GM12801 (cell line): ENCODE data around the gene TOR1AIP1.

Experiments used
- TF ChIP-seq, protein P1 (sequence below): IDR thresholded peaks from one replicate; pipeline ENCODE4 v1.5.1; 2011; ENCODE audit warnings: control low read depth; ENCODE audit not compliant: insufficient read length; ENCODE audit errors: extremely low read depth

TOR1AIP1 gene

DNA sequence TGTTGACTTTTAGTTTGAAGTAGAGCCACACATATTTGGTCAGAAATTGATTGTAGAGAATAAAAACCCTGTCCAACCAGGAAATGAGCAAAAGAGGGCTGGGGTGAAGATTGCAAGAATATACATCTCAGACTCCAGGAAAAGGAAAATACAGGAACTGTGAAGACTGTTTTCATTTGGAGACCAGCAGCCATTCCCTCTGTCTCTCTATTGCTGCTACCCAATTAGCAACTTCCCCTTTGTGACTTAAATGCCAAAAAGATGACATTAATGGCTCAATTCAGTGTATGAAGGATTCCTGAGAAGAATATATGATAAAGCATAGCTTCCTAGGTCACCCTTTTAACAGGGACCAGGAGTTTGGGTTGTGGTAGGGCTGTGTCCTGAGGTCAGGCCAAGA, 40.9 kb downstream of the TOR1AIP1 start:
- TF ChIP-seq, protein P1, sequence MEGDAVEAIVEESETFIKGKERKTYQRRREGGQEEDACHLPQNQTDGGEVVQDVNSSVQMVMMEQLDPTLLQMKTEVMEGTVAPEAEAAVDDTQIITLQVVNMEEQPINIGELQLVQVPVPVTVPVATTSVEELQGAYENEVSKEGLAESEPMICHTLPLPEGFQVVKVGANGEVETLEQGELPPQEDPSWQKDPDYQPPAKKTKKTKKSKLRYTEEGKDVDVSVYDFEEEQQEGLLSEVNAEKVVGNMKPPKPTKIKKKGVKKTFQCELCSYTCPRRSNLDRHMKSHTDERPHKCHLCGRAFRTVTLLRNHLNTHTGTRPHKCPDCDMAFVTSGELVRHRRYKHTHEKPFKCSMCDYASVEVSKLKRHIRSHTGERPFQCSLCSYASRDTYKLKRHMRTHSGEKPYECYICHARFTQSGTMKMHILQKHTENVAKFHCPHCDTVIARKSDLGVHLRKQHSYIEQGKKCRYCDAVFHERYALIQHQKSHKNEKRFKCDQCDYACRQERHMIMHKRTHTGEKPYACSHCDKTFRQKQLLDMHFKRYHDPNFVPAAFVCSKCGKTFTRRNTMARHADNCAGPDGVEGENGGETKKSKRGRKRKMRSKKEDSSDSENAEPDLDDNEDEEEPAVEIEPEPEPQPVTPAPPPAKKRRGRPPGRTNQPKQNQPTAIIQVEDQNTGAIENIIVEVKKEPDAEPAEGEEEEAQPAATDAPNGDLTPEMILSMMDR = no peak

DNA sequence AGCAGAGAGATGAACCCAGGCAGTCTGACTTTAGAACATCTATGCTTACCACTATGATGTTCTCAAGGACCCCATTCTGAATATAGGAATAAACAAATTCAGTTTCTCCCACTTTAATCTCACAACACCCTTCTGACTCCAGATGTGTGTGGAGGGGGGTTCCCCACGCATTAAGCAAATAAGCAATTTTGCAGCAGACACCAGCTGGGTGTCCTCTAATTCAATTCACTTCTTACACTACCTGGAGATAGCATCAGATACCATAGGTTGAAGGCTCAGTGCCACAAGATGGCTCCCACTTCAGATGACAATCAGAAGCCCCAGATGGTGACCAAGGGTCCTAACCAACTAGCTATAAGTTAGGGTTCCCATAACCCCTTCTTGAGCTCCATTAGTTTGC, 42.2 kb downstream of the TOR1AIP1 start:
- TF ChIP-seq, protein P1 = no peak

DNA sequence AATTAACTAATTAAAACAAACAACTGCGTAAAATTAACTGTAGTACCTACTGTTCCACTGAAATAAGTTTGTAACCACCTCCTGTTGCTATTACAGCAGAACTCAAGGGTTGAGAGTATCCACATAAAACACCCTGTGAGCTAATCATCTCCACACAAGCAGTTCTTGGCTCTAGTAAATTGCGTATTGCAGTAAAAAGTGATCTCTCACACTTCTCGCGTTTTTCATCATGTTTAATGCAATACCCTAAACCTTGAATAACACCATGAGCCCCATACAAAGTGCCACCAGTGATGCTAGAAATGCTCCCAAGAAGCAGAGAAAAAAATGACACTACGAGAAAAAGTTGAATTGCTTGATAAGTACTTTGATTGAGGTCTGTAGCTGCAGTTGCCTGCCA, 43.2 kb downstream of the TOR1AIP1 start:
- TF ChIP-seq, protein P1 = no peak

DNA sequence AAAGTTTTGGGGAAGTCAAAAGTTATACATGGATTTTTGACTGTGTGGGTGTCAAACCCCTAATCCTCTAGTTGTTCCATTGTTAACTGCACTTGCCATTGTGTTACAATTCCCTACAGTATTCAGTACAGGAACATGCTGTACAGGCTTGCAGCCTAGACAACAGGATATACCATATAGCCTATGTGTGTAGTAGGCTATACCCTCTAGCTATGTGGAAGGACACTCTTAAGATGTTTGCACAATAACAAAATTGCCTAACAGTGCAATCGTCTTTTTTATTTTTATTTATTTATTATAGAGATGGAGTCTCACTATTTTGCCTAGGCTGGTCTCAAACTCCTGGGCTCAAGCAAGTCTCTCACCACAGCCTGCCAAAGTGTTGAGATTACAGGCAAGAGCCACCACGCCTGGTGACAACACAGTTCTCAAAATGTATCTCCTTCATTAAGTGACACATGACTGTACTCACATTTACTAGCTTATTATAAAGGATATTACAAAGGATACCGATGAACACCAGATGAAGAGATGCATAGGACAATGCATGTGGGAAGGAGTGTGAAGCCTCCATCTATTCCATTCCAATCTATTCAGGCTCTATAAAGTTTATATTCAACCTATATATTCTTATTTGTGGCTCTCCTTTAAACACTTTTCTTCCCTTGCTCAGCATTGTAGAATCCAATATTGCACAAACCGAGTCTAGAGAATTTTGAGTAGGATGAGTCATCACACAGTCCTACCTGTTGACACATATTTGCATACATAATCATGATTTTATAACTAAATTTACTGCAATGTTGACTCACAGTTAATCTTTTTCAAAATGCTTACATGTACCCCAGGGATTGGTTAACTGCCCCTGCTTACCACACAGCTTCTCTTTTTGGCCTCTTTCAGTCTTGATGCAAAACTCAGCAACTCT, 44.1 kb downstream of the TOR1AIP1 start:
- TF ChIP-seq, protein P1 = no peak

DNA sequence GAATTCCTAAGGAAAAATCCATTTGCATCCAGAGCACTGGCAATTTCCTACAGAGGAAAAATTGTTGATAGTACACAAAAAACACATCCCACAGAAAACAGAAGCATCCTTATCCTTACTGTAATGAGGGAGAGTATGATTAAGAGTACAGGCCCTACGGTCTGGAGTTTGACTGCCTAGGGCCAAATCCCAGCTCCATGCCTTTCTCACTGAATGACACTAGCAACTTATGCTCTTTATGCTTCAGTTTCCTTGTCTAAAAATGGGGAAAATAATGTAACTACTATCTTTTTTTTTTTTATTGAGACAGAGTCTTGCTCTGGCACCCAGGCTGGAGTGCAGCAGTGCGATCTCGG, 44.7 kb downstream of the TOR1AIP1 start:
- TF ChIP-seq, protein P1 = no peak

DNA sequence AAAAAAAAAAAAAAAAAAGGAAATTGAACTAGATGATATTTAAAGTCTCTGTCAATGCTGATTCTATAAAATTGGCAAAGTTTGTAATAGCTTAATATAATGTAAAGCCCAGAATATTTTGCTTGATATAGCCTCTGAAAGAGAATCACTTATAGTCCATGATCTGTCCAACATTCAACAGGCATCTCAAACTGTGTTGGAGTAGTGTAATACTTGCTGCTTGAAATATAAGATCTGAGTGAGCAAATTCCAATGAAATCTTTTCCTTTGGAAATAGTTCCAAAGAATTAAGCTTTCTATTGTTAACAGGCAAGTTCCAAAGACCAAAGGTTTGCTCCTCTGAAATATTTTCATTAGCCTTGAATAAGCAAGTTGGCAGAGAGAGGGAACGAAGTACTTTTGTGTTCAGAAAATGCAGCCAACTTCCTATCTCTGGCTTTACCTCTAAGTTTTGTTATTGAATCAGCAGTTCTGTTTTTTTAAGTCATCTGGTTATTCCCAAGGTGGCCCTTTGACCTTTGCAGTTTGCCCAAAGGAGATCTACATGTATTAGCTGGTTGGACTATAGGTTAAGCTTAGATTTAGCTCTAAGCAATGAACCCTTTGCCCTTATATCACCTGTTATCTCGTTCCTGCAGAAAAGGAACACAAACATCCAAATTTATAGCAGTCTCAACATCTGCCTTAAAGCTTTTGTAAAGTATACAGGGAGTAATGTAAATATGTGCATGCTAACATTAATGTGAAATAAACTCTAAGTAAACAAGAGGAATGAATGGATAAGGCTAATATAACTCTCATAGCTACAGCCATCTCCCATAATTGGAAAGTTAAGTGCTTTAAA, 48.1 kb downstream of the TOR1AIP1 start:
- TF ChIP-seq, protein P1 = no peak

DNA sequence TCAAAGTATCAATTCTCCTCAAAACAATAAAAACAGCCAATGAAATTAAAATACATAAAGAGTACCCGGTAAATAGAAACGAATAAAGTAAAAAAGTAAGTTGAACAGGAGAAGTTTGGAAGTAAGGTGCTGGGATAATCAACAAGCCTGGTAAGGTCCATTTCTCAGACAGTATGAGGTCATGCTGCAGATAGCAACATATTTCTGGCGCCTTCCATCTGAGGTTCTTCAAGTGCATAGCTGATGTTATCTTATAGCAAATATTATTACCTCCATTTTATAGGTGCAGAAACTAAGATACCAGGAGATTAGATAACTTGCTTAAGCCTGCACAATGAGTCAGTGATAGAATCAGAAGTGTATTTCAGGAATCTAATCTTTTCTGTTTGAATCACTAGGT, 48.8 kb downstream of the TOR1AIP1 start:
- TF ChIP-seq, protein P1 = no peak
